ENCODE data around the gene SLC9C2. TPM values are rescaled to one million over a fixed set of nuclear protein-coding genes. Genes with fewer than 3 reads are reported as not detected.

Gene SLC9C2
- total RNA-seq, 1 donor = not detected

- DNase-seq (ENCODE audit: insufficient read length, low spot score, missing footprints) = no peak
- Histone ChIP-seq H3K36me3 (ENCODE audit: insufficient read depth, low read length) (no peaks in the 10 kb centered on the region), H3K9me3 (ENCODE audit: low read depth, low read length) (no peaks in the 10 kb centered on the region), H3K27ac (ENCODE audit: low read depth, low read length) (no peak overlapping the region), H3K79me2 (ENCODE audit: insufficient read depth, low read length) (no peaks in the 10 kb centered on the region), H4K20me1 (ENCODE audit: insufficient read depth, low read length) (no peaks in the 10 kb centered on the region), H3K4me2 (ENCODE audit: insufficient read depth, low read length) (no peak overlapping the region), H3K27me3 (ENCODE audit: insufficient read depth, low read length) (no peaks in the 10 kb centered on the region), H3K4me1 (ENCODE audit: insufficient read depth, low read length) (no peaks in the 10 kb centered on the region), H2AFZ (ENCODE audit: low read length) (peak overlapping the region; percentile 63), H3K4me3 (ENCODE audit: insufficient read depth, low read length) (no peak overlapping the region)
- TF ChIP-seq, protein P1, sequence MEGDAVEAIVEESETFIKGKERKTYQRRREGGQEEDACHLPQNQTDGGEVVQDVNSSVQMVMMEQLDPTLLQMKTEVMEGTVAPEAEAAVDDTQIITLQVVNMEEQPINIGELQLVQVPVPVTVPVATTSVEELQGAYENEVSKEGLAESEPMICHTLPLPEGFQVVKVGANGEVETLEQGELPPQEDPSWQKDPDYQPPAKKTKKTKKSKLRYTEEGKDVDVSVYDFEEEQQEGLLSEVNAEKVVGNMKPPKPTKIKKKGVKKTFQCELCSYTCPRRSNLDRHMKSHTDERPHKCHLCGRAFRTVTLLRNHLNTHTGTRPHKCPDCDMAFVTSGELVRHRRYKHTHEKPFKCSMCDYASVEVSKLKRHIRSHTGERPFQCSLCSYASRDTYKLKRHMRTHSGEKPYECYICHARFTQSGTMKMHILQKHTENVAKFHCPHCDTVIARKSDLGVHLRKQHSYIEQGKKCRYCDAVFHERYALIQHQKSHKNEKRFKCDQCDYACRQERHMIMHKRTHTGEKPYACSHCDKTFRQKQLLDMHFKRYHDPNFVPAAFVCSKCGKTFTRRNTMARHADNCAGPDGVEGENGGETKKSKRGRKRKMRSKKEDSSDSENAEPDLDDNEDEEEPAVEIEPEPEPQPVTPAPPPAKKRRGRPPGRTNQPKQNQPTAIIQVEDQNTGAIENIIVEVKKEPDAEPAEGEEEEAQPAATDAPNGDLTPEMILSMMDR (IDR thresholded peaks at IDR 0.05; ENCODE audit: extremely low read depth, low read depth, low read length) = no peak
Observed at GRCh38 chr1:173530795-173531693, 71.8 kb downstream of the SLC9C2 start.

DNA sequence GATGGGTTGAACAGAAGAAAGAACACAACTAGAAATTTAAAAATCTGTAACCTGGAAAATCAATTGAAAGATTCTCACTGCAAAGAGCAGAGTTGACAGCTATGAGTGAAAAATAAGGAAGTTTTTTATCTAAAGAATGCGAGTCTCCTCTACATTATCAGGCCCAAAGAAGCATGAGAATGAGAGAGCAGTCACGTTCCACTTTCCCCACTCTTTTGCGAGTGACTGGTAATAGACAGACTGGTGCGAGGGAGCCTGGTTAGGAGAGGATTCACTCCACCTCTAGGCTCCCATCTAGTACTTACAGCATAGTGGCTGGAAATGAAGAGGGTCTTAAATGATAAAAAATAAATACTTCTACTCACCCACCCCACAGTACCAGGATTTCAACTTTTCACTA lies 73.8 kb downstream of the SLC9C2 start:
- Histone ChIP-seq H3K27ac (ENCODE audit: low read depth, low read length) (no peak overlapping the region), H4K20me1 (ENCODE audit: insufficient read depth, low read length) (no peaks in the 10 kb centered on the region), H3K27me3 (ENCODE audit: insufficient read depth, low read length) (no peaks in the 10 kb centered on the region), H3K4me2 (ENCODE audit: insufficient read depth, low read length) (no peak overlapping the region), H3K9me3 (ENCODE audit: low read depth, low read length) (no peaks in the 10 kb centered on the region), H3K79me2 (ENCODE audit: insufficient read depth, low read length) (no peaks in the 10 kb centered on the region), H3K4me1 (ENCODE audit: insufficient read depth, low read length) (no peaks in the 10 kb centered on the region), H3K36me3 (ENCODE audit: insufficient read depth, low read length) (no peaks in the 10 kb centered on the region), H3K4me3 (ENCODE audit: insufficient read depth, low read length) (no peak overlapping the region), H2AFZ (ENCODE audit: low read length) (no peak overlapping the region)
- TF ChIP-seq, protein P1 (IDR thresholded peaks at IDR 0.05; ENCODE audit: extremely low read depth, low read depth, low read length) = no peak
- no peak for DNase-seq (ENCODE audit: insufficient read length, low spot score, missing footprints)

- H4K20me1 ChIP-seq (ENCODE audit: insufficient read depth, low read length) = no peaks in the 10 kb centered on the region
- no peaks in the 10 kb centered on the region for H3K4me1 ChIP-seq (ENCODE audit: insufficient read depth, low read length)
- H3K4me2 ChIP-seq (ENCODE audit: insufficient read depth, low read length) = no peak overlapping the region
- no peak for DNase-seq (ENCODE audit: insufficient read length, low spot score, missing footprints)
- TF ChIP-seq, protein P1 (IDR thresholded peaks at IDR 0.05; ENCODE audit: extremely low read depth, low read depth, low read length) = no peak
- H2AFZ ChIP-seq (ENCODE audit: low read length) = no peak overlapping the region
- H3K9me3 ChIP-seq (ENCODE audit: low read depth, low read length) = no peaks in the 10 kb centered on the region
- no peaks in the 10 kb centered on the region for H3K27me3 ChIP-seq (ENCODE audit: insufficient read depth, low read length)
- no peak overlapping the region for H3K27ac ChIP-seq (ENCODE audit: low read depth, low read length)
- H3K4me3 ChIP-seq (ENCODE audit: insufficient read depth, low read length) = no peak overlapping the region
- H3K36me3 ChIP-seq (ENCODE audit: insufficient read depth, low read length) = no peaks in the 10 kb centered on the region
- no peaks in the 10 kb centered on the region for H3K79me2 ChIP-seq (ENCODE audit: insufficient read depth, low read length)
Observed at GRCh38 chr1:173527151-173527826, 75.6 kb downstream of the SLC9C2 start.

- Histone ChIP-seq H3K4me1 (ENCODE audit: insufficient read depth, low read length) (no peaks in the 10 kb centered on the region), H3K36me3 (ENCODE audit: insufficient read depth, low read length) (no peaks in the 10 kb centered on the region), H3K4me3 (ENCODE audit: insufficient read depth, low read length) (no peak overlapping the region), H2AFZ (ENCODE audit: low read length) (no peak overlapping the region), H3K4me2 (ENCODE audit: insufficient read depth, low read length) (no peak overlapping the region), H3K27me3 (ENCODE audit: insufficient read depth, low read length) (no peaks in the 10 kb centered on the region), H3K79me2 (ENCODE audit: insufficient read depth, low read length) (no peaks in the 10 kb centered on the region), H3K9me3 (ENCODE audit: low read depth, low read length) (no peaks in the 10 kb centered on the region), H3K27ac (ENCODE audit: low read depth, low read length) (no peak overlapping the region), H4K20me1 (ENCODE audit: insufficient read depth, low read length) (no peaks in the 10 kb centered on the region)
- DNase-seq (ENCODE audit: insufficient read length, low spot score, missing footprints) = no peak
- TF ChIP-seq, protein P1 (IDR thresholded peaks at IDR 0.05; ENCODE audit: extremely low read depth, low read depth, low read length) = no peak
Observed at GRCh38 chr1:173525926-173526325, 76.9 kb downstream of the SLC9C2 start.
